HG03025 (cell line): ENCODE measurements around the gene NPSR1.
"Not testable (repeated sequence)": the region's sequence is repeated elsewhere in the genome, so short reads cannot be mapped to it uniquely, and the experiment has no call there.

Experiments
- ATAC-seq: cut with Tn5 transposase; IDR thresholded peaks from one replicate; pipeline ENCODE4 v1.9.1; 2021; ENCODE audit warnings: mild to moderate bottlenecking, moderate library complexity; ENCODE audit not compliant: unreplicated experiment, low FRiP score

Gene NPSR1

DNA sequence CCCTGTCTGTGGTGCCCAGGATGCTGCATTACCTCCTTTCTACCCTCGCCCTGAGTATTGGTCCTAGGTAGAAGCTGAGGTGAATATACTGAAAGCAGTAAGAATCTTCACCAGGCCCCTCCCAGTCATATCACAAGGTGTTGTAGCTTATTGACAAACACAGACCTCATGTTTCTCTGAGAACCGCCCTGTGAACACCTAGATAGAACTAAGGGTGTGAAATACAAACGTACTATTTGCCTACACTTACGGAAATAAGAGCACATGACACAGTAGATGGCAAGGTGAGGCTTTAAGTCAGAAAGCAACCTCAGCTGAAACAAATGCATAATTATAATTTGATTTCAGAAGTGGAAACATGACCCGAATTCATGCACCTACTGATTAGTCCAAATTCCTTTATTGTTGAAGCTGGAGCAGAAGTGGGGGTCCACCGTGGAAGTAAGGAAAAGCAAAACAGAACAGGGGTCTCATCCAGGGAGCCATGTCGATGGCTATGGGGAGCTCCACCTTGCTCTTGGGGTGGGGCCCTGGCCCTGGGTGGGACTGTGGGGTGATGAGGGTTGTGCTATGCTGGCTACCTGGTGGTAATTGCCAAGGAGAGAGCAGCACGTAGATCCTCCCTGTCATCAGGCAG, at the start of gene NPSR1:
Gene NPSR1, plus strand, starts transcription at position 587 of the 637 bp plus-strand sequence. CDS start 195 bp downstream, outside the sequence.
- no peak for ATAC-seq

- ATAC-seq = no peak
Measured at GRCh38 chr7:34612661-34613060, 45.4 kb upstream of the NPSR1 start.

DNA sequence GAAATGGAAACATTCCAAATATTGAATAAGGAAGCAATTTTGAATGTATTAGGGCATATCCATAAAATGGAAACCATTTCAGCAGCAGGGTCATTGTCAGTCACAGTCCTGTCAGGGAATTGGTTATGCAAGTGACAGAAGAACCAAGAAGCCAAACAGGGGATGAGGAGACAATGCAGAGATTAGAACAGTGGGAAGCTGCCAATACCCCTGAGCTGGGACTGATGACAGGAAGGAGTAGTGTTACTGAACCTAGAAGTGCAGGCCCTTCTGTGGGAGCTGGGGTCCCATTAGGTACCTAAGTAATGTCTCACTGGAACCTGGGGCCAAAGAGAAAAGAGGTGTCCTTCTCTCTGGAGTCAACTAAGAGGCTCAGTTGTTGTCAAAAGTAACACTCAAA, 37.6 kb upstream of the NPSR1 start:
- no peak for ATAC-seq

- ATAC-seq = no peak
Measured at GRCh38 chr7:34622182-34622581, 35.8 kb upstream of the NPSR1 start.

DNA sequence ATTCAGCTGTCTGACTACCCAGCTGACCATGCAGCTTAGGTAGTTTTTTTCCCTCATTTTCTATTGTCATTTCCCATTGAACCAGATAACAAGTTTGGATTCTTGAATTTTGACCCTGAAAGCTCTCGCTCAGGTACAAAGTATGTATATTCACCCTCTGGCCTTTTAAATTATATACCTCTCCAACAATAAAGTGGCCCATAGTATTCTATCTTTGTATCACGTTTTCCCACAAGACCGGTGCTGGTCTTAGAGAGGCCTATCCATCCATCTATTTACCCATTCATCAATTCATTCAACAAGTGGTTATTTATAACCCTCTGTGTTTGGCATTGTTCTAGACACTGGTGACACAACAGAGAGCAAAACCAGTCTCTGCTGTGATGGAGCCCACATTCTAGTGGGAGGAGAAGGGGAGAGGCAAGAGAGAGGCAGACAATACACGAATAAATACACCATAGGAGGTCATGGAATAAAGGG, 35.2 kb upstream of the NPSR1 start:
- no peak for ATAC-seq

DNA sequence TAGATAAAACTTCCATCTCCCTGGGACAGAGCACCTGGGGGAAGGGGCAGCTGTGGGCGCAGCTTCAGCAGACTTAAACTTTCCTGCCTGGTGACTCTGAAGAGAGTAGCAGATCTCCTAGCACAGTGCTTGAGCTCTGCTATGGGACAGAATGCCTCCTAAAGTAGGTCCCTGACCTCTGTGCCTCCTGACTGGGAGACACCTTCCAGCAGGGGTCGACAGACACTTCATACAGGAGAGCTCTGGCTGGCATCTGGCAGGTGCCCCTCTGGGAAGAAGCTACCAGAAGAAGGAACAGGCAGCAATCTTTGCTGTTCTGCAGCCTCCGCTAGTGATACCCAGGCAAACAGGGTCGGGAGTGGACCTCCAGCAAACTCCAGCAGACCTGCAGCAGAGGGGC, 29.4 kb upstream of the NPSR1 start:
- ATAC-seq = not testable (repeated sequence)

- ATAC-seq = no peak
Measured at GRCh38 chr7:34652809-34653208, 5.2 kb upstream of the NPSR1 start.

GRCh38 chr7:34653787-34654186, 4.2 kb upstream of the NPSR1 start:
- no peak for ATAC-seq

- no peak for ATAC-seq
Measured at GRCh38 chr7:34655384-34655783, 2.6 kb upstream of the NPSR1 start.

- ATAC-seq = no peak
Measured at GRCh38 chr7:34656041-34656440, 2.0 kb upstream of the NPSR1 start.

- no peak for ATAC-seq
Measured at GRCh38 chr7:34659472-34660075, 1.6 kb downstream of the NPSR1 start.

GRCh38 chr7:34662058-34662708, 4.2 kb downstream of the NPSR1 start:
- no peak for ATAC-seq

- no peak for ATAC-seq
Measured at GRCh38 chr7:34664755-34665154, 6.7 kb downstream of the NPSR1 start.

- ATAC-seq = no peak
Measured at GRCh38 chr7:34672430-34672829, 14.4 kb downstream of the NPSR1 start.

- no peak for ATAC-seq
Measured at GRCh38 chr7:34673066-34673465, 15.0 kb downstream of the NPSR1 start.

GRCh38 chr7:34675749-34676374, 17.8 kb downstream of the NPSR1 start:
- ATAC-seq = no peak

GRCh38 chr7:34677491-34677890, 19.5 kb downstream of the NPSR1 start:
- ATAC-seq = no peak

GRCh38 chr7:34687529-34687928, 29.5 kb downstream of the NPSR1 start:
- no peak for ATAC-seq

- ATAC-seq = no peak
Measured at GRCh38 chr7:34696415-34696814, 38.4 kb downstream of the NPSR1 start.

DNA sequence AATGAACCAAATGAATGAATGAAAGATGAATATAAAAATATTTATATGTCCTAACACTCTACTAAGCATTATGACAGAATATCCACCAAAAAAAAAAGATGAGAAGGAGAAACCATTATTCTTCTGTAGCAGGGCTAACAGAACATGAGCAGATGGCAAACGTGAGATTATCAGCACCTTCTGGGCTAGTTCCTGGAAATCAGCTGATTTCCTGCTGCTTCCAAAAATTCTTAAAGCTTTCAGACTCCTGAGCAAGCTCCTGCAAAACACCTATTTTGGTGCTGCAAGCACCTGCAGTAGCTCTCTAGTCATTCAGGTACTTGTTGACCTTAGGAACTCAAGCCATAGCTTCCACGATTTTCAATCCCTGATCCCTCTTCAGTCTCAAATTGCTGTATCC, 51.8 kb downstream of the NPSR1 start:
- no peak for ATAC-seq

DNA sequence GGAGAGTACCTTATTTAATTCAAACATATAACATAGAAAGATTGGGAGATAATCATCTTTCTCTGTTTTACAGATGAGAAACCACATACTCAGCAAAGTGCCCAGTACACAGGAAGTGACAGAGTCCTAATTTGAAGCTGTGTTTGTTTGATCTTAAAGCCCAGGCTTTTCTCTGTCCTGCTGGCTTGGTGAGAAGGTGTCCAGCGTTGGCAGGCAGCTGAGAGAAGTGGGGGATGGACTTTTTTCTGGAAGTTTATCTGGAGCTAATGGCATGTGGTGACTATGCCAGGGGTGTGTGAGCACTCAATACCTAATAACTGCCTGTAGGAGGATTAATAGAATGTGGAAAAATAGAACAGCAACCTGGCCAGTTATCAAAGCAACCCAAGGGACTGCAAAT, 60.8 kb downstream of the NPSR1 start:
- ATAC-seq = no peak
